Esophagus muscularis mucosa (tissue), 4 donors: ENCODE measurements around the gene CST8. TPM values are rescaled to one million over a fixed set of nuclear protein-coding genes. Genes with fewer than 3 reads are reported as not detected.

Experiments
- DNase-seq: peaks from one replicate; pipeline ENCODE4 v3.0.0-alpha.2; 2017; ENCODE audit errors: extremely low spot score
- H3K27ac ChIP-seq, 4 donors: fragments of 200-600 bp; sonication (generic); replicated peaks in 1 of 4; 1 replicate in 3 of 4; 2 replicates in 1 of 4; pipeline ENCODE4 v1.5.1; 2016 to 2019; ENCODE audit warnings: mild to moderate bottlenecking in 1 of 4
- H3K27me3 ChIP-seq, 4 donors: fragments of 200-600 bp; sonication (generic); one replicate each; pipeline versions ENCODE4 v1.5.1 to v1.6.0; 2016 to 2019
- H3K36me3 ChIP-seq, 4 donors: fragments of 200-600 bp; sonication (generic); one replicate each; pipeline ENCODE4 v1.5.1; 2016 to 2019
- H3K4me1 ChIP-seq, 4 donors: fragments of 200-600 bp; sonication (generic); one replicate each; pipeline ENCODE4 v1.5.1; 2016 to 2019
- H3K4me3 ChIP-seq, 4 donors: fragments of 200-600 bp; sonication (generic); 1 replicate in 2 of 4; 2 replicates in 2 of 4; pipeline ENCODE4 v1.5.1; 2016 to 2019; ENCODE audit warnings: mild to moderate bottlenecking in 4 of 4, moderate library complexity in 1 of 4
- H3K9me3 ChIP-seq, 4 donors: fragments of 200-600 bp; sonication (generic); 1 replicate in 3 of 4; 2 replicates in 1 of 4; pipeline ENCODE4 v1.5.1; 2016 to 2019
- CTCF ChIP-seq, 3 experiments: fragments of 200-600 bp in 2 of 3; fragments of 450-650 bp in 1 of 3; sonication (generic) in 2 of 3; IDR thresholded peaks; one replicate each; pipeline ENCODE4 v1.5.1; 2017 to 2019; ENCODE audit warnings: antibody characterized with exemption in 3 of 3, mild to moderate bottlenecking in 2 of 3, moderate library complexity in 1 of 3
- EP300 ChIP-seq: sonication (generic); formaldehyde crosslinking; IDR thresholded peaks from one replicate; pipeline ENCODE4 v1.6.1; 2017; ENCODE audit warnings: antibody characterized with exemption
- POLR2A ChIP-seq: fragments of 450-650 bp; IDR thresholded peaks from one replicate; pipeline ENCODE4 v1.6.1; 2017; ENCODE audit warnings: antibody characterized with exemption, moderate library complexity, mild to moderate bottlenecking, low read depth
- POLR2AphosphoS5 ChIP-seq, 2 donors: sonication (generic); formaldehyde crosslinking; IDR thresholded peaks; one replicate each; pipeline ENCODE4 v1.6.1; 2017; ENCODE audit warnings: antibody characterized with exemption in 2 of 2
- WGBS: methylation state at CpG from one replicate; pipeline ENCODE4 v1.1.5; 2018; 5-methylcytosine and 5-hydroxymethylcytosine counted together
- intact Hi-C: fragments of 100-400 bp; cut with DNase I; formaldehyde crosslinking; loops from one replicate; pipeline ENCODE4 v1.15.1; 2023
- total RNA-seq, 4 donors: library from RNA; depleted of rRNA; stranded (reverse); fragments of >200 nt; gene quantifications; one replicate each; pipeline versions ENCODE4 v1.1.0 to v1.2.1, GENCODE V29; 2016

The CST8 gene
- total RNA-seq, 4 donors from 2014 or later: not detected

GRCh38 chr20:23526850-23527249, 35.9 kb downstream of the CST8 start:
- intact Hi-C loops: no loop called here

GRCh38 chr20:23528867-23529431, 38.0 kb downstream of the CST8 start:
- DNase-seq: no peak
- no peaks in the 10 kb centered on the region for H3K4me1 ChIP-seq
- 55% methylated on average over 1 of the region's 1 CpG for WGBS
- H3K4me3 ChIP-seq: no peak overlapping the region
- peaks cover 0 to 13% (median 6%) of the 10 kb centered on the region in 4 donors for H3K9me3 ChIP-seq
- TF ChIP-seq POLR2AphosphoS5 (IDR thresholded peaks at IDR 0.05) (no peak), POLR2A (no peak), EP300 (no peak), CTCF (IDR thresholded peaks at IDR 0.05) (no peak)
- no peaks in the 10 kb centered on the region for H3K27me3 ChIP-seq
- H3K27ac ChIP-seq: no peak overlapping the region
- no peaks in the 10 kb centered on the region for H3K36me3 ChIP-seq
- intact Hi-C loops: no loop called here

More at GRCh38 chr20:23526850-23527249, 35.9 kb downstream of the CST8 start:
- Histone ChIP-seq H3K9me3 (peaks cover 0 to 13% (median 6%) of the 10 kb centered on the region in 4 donors), H3K27me3 (no peaks in the 10 kb centered on the region), H3K4me1 (no peaks in the 10 kb centered on the region), H3K36me3 (no peaks in the 10 kb centered on the region), H3K4me3 (no peak overlapping the region), H3K27ac (no peak overlapping the region)
- no peak for DNase-seq
- 89% methylated on average over 1 of the region's 1 CpG for WGBS
- TF ChIP-seq POLR2A (no peak), EP300 (no peak), CTCF (IDR thresholded peaks at IDR 0.05) (no peak), POLR2AphosphoS5 (IDR thresholded peaks at IDR 0.05) (no peak)

GRCh38 chr20:23530937-23531567, 40.1 kb downstream of the CST8 start:
- no peak overlapping the region for H3K4me3 ChIP-seq
- no peak overlapping the region for H3K27ac ChIP-seq
- intact Hi-C loops: no loop called here
- WGBS: 57% methylated on average over 1 of the region's 1 CpG
- H3K27me3 ChIP-seq: no peaks in the 10 kb centered on the region
- TF ChIP-seq CTCF (IDR thresholded peaks at IDR 0.05) (no peak), POLR2A (no peak), POLR2AphosphoS5 (IDR thresholded peaks at IDR 0.05) (no peak), EP300 (no peak)
- no peaks in the 10 kb centered on the region for H3K4me1 ChIP-seq
- H3K36me3 ChIP-seq: no peaks in the 10 kb centered on the region
- no peak for DNase-seq
- peaks cover 0 to 13% (median 6%) of the 10 kb centered on the region in 4 donors for H3K9me3 ChIP-seq

- no peak for TF ChIP-seq POLR2A
- no peak for TF ChIP-seq POLR2AphosphoS5 (IDR thresholded peaks at IDR 0.05)
- TF ChIP-seq CTCF (IDR thresholded peaks at IDR 0.05): no peak
- TF ChIP-seq EP300: no peak
- 73% methylated on average over 1 of the region's 1 CpG for WGBS
- intact Hi-C loops: no loop called here
- Histone ChIP-seq H3K36me3 (no peaks in the 10 kb centered on the region), H3K4me1 (peaks cover 0 to 3% (median 0%) of the 10 kb centered on the region in 4 donors), H3K9me3 (peaks cover 0 to 13% (median 6%) of the 10 kb centered on the region in 4 donors), H3K27me3 (no peaks in the 10 kb centered on the region), H3K4me3 (no peak overlapping the region), H3K27ac (no peak overlapping the region)
- no peak for DNase-seq
These were observed 41.6 kb downstream of the CST8 start for GRCh38 chr20:23532533-23532932.

- Histone ChIP-seq H3K27ac (no peak overlapping the region), H3K27me3 (no peaks in the 10 kb centered on the region), H3K9me3 (peaks cover 0 to 11% (median 6%) of the 10 kb centered on the region in 4 donors), H3K4me3 (no peak overlapping the region), H3K4me1 (peaks cover 0 to 3% (median 0%) of the 10 kb centered on the region in 4 donors), H3K36me3 (no peaks in the 10 kb centered on the region)
- no peak for DNase-seq
- TF ChIP-seq EP300: no peak
- no peak for TF ChIP-seq POLR2A
- TF ChIP-seq CTCF (IDR thresholded peaks at IDR 0.05): no peak
- TF ChIP-seq POLR2AphosphoS5 (IDR thresholded peaks at IDR 0.05): no peak
- intact Hi-C loops: no loop called here
These were observed 42.2 kb downstream of the CST8 start for GRCh38 chr20:23533161-23533560.
